ENCODE measurements around the gene GJC1.

GJC1 gene

DNA sequence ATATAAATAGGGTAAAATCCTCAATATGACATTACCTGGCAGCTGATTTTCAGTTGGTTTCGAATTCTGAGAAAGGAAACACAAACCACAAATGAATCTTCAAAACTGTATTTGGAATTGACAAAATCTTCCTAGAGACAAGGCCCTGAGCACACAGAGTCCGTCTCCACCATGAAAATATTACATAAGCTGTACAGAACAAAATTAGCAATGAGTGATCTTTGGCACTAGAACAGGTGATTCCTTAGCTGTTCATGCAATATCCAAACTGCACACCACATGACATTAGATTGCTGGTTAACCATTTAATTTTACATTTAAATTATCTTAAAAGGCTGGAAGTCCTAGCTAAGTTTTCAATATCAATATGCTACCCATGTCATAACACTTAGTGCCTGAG, 31.7 kb downstream of the GJC1 start:
- no peak for DNase-seq

DNA sequence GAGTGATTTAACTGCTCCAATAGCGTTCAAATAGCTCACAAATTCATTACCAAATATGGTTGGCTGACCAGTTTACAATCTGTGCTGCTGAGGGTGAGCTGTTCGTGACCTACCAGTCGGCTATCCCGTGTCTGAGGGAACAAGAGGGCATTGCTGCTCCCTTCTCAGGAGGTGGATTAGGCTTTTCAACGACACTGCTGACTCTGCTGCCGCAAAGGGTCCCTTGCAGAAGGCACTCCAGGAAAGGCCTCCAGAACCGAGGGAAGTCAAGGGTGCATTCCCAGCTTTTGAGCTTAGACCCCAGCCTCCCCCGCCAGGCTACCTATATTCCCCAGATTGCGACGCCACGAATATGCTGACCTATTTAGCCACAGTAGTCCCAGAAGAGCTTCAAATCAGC, 32.3 kb downstream of the GJC1 start:
- no peak for DNase-seq

DNA sequence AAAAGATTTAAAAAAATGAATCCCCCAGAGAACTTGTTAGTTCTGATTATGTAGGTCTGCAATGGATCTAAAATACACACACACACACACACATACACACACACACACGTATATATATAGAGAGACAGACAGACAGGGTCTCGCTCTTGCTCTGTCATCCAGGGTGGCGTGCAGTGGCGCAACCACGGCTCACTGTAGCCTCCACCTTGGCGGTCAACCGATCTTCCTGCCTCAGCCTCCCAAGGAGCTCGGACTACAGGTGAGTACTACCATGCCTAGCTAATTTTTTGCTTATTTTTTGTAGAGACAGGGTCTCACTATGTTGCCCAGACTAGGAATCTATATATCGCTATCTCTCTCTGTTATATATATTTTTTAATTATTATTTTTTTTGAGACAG, 33.4 kb downstream of the GJC1 start:
- DNase-seq = no peak

DNA sequence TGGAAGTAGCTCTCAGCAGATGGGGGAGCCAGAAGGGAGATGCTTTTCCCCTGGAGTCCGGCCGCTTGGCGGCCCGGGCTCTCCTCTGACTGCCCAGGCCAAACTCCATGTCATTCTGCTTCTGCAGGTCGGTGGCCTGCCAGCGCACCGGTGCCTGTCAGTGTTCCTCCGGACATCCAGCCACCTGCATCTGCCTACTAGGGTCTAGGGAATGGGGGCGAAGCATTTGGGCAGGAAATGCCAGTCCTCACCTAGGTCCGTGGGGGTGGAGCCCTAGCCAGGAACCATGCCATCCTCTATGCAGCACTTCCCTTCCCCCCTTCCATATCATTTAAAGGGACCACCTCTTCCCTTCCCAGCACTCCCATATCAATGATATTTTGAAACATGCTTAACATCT, 34.2 kb downstream of the GJC1 start:
- DNase-seq = no peak

DNA sequence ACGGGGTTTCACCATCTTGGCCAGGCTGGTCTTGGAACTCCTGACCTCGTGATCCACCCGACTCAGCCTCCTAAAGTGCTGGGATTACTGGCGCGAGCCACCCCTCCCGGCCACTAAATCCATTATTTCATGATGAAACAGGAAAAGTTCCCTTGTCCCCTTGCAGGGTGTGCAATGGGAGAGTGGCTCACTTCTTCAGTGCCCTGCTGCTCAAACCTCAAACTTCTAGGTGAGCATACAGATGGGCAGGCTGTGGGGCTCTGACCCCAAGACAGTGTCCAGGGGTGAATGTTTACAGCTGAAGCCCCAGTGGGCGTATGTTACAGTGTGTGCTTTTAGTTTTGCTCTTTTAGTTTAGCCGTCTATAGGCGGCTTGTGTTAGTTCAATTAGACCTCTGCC, 34.7 kb downstream of the GJC1 start:
- no peak for DNase-seq

DNA sequence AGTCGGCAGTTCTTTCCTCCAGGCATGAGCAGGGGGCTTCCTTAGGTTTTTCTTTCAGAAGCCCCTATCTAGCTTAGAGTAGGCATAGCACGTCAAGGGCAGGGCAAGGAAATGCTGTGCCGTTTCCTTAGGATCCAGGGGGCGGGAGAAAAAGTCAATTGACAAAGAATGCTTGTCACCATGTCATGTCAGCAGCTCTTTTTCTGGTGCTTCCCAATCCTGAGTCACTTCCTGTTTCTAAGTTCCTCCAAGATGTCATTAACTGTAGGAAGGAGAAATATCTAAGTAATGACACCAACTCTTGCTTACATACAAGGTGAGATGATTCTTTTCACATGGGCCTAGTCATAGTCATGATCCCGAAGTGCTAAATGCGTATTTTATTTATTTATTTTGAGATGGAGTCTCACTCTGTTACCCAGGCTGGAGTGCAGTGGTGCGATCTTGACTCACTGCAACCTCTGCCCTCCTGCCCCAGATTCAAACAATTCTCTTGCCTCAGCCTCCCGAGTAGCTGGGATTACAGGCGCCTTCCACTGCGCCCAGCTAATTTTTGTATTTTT, 35.2 kb downstream of the GJC1 start:
- no peak for DNase-seq

DNA sequence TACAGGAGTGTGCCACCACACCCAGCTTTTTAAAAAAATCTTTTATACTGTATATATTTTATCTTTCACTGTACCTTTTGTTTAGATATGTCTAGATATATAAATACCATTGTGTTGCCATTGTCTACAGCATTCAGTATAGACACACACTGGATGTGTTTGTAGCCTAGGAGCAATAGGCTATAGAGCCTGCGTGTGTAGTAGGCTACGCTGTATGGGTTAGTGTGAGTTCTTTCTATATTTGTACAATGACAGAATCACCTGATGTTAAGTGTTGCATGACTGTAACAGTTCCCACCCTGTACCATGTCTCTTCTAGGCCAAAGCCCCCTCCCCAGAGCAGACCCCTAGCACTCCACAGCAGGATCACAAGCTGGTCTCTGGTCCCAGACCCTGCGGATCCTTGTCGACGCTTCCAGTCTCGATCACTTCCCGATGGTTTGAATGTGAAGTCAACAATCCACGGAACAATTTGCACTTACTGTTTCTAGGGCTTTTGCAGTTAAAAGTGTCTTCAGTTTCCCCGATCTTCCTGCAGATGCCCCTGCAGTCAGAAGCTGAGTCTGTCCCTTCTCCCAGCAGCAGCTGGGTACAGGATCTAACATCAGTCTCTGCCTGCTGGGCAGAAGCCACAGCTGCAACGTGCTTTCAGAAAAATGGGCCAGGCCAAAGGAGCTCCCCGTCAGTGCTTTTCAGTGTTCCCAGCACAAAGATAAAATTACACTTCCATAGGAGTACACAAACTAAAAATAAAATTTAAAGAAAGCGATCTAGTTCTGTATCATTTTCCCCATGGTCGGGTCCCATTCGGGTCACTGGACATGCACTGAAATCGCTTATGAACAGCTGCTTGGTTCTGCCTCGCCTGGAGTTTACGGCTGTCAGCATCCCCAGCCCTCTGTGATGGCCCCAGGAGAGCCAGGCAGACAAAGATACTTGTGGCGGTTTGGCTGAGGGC, 35.9 kb downstream of the GJC1 start:
- no peak for DNase-seq

DNA sequence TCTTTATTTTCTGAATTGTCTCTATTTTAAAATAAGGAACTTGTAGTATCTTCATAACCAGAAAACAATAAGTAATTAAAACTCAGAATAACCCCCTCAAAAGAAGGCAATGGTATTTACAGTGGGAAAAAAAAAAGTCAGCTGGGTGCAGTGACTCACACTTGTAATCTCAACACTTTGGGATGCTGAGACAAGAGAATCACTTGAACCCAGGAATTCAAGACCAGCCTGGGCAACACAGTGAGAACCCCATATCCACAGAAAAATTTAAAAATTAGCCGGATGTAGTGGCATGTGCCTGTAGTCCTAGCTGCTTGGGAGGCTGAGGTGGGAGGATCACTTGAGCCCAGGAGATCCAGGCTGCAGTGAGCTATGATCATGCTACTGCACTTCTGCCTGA, 37.8 kb downstream of the GJC1 start:
- no peak for DNase-seq

DNA sequence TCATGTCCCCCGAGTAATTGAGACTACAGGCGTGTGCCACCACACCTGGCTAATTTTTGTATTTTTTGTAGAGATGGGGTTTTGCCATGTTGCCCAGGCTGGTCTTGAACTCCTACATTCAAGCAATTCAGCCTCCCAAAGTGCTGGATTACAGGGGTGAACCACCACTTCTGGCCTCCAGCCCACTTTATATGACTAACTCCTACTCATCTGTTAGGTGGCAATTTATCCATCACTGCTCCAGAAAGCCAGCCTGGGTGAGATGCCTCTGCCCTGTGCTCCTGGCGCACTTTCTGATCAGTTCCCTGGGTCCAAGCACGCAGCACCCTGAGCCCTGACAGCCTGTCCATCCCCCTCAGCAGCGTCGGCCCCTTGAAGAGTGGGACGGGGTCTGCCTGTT, 41.9 kb downstream of the GJC1 start:
- no peak for DNase-seq

DNA sequence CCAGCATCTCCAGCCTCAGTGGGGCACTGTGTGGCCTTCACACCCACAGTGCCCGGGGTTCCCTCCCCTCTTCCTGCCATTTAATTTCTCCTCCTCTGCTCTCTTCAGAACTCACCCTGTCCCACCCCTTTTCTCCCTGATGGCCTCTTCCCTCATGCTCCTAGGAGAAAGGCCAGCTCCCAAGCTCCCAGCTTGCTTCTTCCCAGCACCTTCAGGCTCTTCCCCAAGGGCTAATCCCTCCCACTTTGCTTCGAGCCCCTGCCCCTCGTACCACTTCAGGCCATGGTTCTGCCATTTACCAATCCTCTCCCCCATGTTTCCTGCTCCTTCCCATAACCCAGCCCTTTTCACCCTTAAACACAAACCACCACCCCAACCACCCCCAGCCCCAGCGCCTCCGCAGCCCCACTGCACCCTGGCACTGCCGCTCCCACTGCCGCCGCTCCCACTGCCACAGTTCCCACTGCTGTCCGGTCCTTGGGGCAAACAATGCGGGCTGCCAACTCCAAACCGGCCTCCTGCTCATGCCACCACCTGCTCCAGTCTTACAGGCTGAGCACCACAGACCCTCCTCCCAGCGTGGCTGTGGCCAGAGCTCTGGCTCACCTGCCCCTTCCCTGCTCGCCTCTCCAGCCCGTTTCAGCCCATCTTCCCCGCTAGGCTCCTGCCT, 42.7 kb downstream of the GJC1 start:
- DNase-seq = no peak

DNA sequence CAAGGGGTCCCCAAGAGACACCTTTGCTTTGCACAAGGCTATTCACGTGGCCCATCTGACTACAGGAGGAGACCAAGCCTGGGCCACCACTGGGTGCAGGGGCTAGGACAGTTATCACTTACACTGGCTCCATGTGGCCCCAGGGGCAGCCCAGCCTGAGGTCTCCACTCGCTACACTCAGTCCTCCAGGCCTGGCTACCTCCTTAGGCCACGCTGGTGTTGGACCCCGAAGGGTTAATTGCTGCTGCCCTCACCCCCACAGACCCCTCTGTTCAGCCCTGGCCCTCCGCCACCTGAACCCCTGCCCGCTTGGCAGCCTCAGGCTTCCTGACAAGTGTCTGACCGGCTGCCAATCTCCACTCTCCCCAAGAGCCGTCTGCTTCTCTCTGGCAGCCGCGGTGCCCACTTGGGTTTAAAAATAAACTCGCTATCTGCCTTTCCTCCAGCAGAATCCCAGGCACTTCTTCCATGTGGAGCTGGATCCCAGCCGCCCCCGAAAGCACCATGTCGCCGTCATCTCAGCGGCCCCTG, 43.5 kb downstream of the GJC1 start:
- DNase-seq = no peak

DNA sequence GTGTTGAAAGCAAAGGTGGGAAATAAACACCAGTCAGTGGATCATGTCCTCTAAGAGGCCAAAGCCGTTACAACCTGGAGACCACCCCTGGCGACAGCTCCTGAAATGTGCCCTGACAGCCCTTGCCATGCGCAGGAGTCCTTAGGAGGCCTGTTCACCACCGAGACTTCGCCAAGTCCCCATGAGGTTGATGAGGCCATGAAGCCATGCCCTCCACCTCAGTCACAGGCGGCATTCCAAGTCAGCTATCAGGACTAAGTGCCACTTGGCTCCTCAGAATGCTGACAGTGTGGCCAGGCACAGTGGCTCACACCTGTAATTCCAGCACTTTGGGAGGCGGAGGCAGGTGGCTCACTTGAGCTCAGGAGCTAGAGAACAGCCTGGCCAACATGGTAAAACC, 44.2 kb downstream of the GJC1 start:
- no peak for DNase-seq

DNA sequence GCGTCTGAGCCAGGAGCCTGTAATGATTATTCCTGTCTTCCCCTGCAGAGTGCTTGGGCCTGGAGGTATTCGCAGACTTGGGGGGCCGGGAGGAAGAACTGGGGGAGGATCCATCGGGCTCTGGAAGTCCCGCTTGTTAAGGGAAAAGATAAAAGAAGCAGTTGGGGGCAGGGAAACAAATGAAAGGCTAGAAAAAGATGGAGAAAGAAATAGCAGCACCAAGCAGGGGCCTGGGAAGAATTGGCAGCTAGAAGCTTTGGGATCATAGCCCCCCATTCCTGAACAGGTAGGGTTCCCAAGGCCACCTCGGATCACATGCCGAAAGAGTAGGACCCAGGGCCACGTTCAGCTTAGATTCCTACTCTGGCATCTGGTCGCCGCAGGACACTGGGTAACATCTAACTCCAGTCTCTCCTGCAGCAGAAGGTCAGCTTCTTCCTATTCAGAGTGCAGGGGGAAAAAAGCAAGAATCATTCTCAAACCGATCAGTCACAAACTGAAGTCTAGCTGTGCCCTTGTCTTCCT, 47.7 kb downstream of the GJC1 start:
- DNase-seq = no peak

DNA sequence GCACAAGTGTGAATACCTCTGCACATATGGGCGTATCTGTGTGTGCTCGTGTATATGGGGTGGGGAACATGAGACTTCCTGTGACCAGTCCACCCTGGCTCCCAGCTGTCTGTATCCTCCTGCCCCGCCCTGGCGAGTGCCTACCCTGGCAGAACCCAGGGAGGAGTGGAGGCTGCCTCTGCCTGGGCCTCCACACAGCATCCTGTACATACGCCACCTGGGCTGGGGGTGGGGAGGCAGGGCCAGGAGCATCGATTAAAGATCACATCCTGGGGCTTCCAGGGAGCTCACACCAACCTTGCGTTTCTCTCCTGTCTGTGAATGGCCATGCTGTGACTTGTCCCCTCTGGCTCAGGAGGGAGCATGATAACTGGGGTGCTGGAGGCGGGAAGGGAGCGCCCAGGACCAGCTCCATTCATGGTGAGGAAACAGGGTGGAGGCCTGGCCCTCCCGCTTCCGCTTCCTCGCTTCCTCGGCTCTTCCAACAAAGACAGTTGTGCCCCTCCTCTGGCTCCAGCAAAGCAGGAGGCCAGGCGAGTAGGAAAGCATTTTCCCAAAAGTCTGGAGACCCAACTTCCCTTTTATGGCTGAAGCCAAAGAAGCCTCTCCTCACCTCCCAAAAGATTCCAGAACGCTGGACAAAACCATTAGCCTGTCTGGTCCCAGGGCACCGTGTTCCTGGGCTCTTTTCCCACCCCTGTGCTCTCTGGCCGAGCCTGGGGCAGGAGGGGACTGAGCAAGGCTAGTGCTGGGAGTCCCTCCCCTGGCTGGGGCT, 48.3 kb downstream of the GJC1 start:
- DNase-seq = no peak

DNA sequence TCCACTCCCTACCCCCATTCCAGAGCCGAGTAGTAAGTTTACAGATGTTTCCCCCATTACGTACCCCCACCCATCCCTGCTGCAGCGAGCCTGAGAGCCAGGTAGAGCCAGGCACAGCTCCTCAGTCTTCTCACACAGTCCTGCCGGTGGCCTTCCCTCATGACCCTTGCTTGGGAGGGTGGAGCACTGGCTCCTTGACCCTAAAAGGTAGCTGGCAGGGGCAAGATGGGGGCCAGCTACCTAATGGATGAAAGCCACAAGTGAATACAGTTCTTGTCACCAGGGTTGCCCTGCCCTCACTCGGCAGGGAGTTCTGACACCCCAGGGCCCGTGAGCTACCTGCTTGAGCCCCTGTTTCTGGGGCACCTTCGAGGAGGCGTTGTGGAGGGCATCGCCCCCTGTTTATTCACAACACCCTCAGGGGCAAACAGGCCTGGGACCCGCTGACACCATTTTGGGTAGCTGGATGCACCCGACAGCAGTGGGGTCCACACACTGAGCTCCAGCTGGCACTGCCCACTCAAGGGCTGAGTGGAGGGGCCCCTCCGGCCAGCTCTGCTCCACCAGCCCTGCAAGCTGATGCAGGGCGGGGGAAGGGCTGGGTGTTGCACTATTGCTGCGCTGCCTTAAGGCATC, 49.1 kb downstream of the GJC1 start:
- DNase-seq = no peak

DNA sequence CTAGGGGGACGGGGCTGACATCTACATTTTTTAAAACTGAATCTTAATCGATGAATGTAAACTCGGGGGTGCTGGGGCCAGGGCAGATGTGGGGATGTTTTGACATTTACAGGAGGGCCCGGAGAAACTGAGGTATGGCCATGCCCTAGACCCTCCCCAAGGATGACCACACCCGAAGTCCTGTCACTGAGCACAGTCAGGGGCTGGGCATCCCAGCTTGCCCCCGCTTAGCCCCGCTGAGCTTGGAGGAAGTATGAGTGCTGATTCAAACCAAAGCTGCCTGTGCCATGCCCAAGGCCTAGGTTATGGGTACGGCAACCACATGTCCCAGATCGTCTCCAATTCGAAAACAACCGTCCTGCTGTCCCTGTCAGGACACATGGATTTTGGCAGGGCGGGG, 49.9 kb downstream of the GJC1 start:
- DNase-seq = no peak

DNA sequence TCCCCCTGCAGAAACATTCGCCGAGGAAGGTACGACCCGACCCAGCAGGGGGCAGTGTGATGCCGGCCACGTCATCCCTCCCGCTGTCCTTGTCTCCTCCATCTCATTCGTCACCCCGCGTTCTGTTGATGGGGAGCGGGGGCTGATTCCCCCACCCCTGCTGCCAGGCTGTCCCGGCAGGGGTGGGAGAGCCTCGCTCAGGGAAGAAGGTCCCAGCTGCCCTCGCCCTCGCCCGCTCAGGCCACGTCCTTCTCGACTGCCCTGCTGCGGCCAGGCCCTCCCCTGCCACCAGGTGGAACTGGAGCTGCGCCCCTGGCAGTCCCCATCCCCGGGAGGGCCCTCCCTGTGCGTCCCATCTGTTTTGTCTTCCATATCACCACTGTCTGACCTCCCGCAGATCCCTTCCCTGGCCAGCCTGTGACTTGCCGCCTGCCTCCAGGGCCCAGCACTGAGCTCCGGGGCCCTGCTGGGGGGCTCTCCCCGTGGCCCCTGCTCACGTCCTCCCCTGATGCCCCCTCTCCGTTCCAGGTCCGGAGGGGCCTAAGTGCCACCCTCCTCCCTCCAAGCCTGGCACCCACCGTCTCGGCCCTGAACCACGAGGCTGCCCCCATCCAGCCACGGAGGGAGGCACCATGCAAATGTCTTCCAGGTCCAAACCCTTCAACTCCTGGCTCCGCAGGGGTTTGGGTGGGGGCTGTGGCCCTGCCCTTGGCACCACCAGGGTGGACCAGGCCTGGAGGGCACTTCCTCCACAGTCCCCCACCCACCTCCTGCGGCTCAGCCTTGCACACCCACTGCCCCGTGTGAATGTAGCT, 50.7 kb downstream of the GJC1 start:
- DNase-seq = peak; percentile 67

DNA sequence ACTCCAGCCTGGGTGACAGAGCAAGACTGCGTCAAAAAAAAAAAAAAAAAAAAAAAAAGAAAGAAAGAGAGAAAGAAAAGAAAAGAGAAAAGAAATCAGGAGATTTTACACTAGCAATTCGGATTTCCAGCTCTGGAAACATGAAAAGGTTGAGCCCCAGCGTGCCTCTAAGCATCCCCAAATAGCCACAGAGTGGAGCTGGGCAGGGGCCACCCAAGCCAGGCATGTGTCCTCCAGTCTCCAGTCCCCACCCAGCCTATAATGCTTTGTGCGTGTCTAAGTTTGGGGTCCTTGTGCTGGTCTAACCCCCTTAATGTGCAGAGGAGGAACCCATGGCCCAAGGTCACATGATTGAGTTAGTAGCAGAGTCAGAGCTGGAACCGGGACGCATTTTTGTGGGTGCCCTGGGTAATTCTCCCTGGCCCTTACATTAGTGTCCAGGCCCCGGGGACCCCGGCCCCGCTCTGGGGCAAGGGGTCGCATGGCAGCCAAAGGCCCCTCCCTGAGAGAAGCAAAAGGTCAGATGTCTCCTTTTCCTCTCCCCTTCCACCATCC, 51.4 kb downstream of the GJC1 start:
- DNase-seq = no peak

DNA sequence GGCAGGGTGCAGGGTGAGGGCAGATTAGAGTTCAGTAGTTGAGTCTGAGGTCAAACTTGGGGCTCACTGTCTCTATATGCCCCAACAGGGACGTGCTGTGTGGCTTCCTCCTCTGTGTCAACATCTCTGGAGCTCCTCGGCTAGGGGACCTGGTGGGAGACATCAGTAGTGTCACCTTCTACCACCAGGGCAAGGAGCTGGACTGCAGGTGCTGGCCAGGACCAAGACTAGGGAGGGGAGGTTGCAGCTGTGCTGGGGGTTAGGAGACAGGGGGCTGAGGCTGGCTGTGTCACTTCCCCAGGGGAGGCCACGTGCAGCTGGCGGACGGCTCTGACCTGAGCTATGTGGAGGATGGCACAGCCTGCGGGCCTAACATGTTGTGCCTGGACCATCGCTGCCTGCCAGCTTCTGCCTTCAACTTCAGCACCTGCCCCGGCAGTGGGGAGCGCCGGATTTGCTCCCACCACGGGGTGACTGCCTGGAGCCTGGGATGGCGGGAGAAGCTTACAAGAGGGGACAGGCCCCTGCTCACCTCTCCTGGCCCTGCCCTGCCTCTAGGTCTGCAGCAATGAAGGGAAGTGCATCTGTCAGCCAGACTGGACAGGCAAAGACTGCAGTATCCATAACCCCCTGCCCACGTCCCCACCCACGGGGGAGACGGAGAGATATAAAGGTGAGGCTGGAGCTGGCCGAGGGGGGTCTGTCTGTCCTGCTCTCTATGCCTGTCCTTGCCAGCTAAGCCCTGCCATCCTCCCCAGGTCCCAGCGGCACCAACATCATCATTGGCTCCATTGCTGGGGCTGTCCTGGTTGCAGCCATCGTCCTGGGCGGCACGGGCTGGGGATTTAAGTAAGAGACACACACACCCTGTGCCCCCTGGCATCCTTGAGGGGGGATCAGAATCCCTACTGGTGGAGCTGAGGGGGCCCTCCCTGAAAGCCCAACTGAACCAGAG, 52.4 kb downstream of the GJC1 start:
- no peak for DNase-seq

Measured in effector CD8-positive, alpha-beta T cell (primary cell).